Activated T-helper 17 cell treated with anti-CD3 and anti-CD28 coated beads, Interleukin-2, amount 50 U/mL, for 72 hours (primary cell): ENCODE data around the gene ZNF804A. TPM values are rescaled to one million over a fixed set of nuclear protein-coding genes. Genes with fewer than 3 reads are reported as not detected.

Source experiments
- ATAC-seq: fragments of 150-1000 bp; cut with Tn5 transposase; replicated peaks from 2 replicates; pipeline ENCODE4 v1.10.0; 2021; ENCODE audit warnings: mild to moderate bottlenecking, moderate library complexity
- H3K27ac Mint-ChIP-seq: one replicate; pipeline ENCODE4 v1.8.0; 2022; ENCODE audit warnings: mixed read lengths
- H3K27me3 Mint-ChIP-seq: one replicate; pipeline ENCODE4 v1.8.0; 2022; ENCODE audit warnings: mixed read lengths
- H3K36me3 Mint-ChIP-seq: one replicate; pipeline ENCODE4 v1.8.0; 2022; ENCODE audit warnings: low read depth, mild to moderate bottlenecking, mixed read lengths
- H3K4me1 Mint-ChIP-seq: one replicate; pipeline ENCODE4 v1.8.0; 2022; ENCODE audit warnings: mixed read lengths
- H3K4me3 Mint-ChIP-seq: one replicate; pipeline ENCODE4 v1.8.0; 2022; ENCODE audit warnings: mild to moderate bottlenecking, mixed read lengths
- H3K9me3 Mint-ChIP-seq: one replicate; pipeline ENCODE4 v1.8.0; 2022; ENCODE audit warnings: mixed read lengths
- total RNA-seq, 2 donors: library from RNA; stranded (reverse); gene quantifications; one replicate each; pipeline ENCODE4 v1.2.3, GENCODE V29; 2022

The ZNF804A gene
- total RNA-seq, 2 donors from 2014 or later, result not detected

DNA sequence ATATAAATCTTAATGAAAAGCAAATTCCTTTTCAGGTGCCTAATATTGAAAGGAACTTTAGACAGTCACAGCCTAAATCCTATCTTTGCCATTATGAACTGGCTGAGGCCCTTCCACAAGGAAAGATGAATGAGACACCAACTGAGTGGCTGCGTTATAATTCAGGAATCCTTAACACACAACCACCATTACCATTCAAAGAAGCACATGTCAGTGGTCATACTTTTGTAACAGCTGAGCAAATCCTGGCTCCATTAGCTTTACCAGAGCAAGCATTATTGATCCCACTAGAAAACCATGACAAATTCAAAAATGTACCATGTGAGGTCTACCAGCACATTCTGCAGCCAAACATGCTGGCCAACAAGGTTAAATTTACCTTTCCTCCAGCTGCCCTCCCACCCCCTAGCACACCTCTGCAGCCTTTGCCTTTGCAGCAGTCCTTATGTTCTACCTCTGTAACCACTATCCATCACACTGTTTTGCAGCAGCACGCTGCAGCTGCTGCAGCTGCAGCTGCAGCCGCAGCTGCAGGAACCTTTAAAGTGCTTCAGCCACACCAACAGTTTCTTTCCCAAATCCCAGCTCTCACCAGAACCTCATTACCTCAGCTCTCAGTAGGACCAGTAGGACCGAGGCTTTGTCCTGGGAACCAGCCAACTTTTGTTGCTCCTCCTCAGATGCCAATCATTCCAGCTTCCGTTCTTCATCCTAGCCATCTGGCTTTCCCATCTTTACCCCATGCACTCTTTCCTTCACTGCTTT, 340.1 kb downstream of the ZNF804A start:
- no peak for ATAC-seq
- Mint-ChIP-seq H3K4me1 (no peaks in the 10 kb centered on the region), H3K4me3 (no peak overlapping the region), H3K9me3 (peaks cover 9% of the 10 kb centered on the region), H3K36me3 (no peaks in the 10 kb centered on the region), H3K27me3 (no peaks in the 10 kb centered on the region), H3K27ac (no peak overlapping the region)

DNA sequence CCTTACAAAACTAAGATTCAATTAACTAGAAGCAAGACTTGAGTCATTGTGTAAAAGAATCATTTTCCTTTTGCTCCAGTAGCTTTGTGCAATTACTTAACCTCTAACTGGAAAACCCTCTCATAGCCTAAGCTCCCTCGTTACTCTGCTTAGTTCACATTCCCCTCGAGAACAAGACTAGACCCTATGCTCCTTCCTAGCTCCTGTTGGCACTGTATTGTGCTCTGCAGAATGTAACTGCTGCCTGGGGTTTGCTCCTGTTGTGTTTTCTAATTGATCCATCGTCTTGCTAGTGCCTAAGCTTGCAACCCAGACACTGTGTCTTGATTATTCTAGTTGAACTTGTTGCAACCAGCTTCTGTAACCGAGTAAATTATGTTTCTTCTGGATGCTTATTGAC, 347.0 kb downstream of the ZNF804A start:
- H3K27ac Mint-ChIP-seq, result no peak overlapping the region
- no peaks in the 10 kb centered on the region for H3K4me1 Mint-ChIP-seq
- ATAC-seq, result no peak
- no peaks in the 10 kb centered on the region for H3K27me3 Mint-ChIP-seq
- no peak overlapping the region for H3K4me3 Mint-ChIP-seq
- peaks cover 8% of the 10 kb centered on the region for H3K9me3 Mint-ChIP-seq
- H3K36me3 Mint-ChIP-seq, result no peaks in the 10 kb centered on the region

DNA sequence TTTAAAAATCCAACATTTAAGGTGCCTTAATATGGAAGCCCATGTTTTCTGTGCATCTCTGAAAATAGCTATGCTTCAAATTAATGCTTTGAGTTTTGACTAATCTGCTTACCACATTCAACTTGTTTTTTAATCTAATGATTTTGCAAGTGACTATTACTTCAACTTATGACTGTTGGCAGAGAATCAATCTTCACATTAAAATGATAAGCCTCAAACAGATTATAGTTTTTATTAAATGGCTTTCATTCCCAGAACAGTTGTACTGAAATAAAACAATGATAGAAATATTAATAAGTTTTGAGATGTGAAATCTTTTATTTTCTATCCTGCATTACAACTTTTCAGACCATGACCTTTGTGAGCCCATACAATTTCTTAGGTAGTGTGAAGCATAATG, 347.5 kb downstream of the ZNF804A start:
- Mint-ChIP-seq H3K9me3 (peaks cover 8% of the 10 kb centered on the region), H3K27ac (no peak overlapping the region), H3K27me3 (no peaks in the 10 kb centered on the region), H3K4me1 (no peaks in the 10 kb centered on the region), H3K36me3 (no peaks in the 10 kb centered on the region), H3K4me3 (no peak overlapping the region)
- ATAC-seq, result no peak

DNA sequence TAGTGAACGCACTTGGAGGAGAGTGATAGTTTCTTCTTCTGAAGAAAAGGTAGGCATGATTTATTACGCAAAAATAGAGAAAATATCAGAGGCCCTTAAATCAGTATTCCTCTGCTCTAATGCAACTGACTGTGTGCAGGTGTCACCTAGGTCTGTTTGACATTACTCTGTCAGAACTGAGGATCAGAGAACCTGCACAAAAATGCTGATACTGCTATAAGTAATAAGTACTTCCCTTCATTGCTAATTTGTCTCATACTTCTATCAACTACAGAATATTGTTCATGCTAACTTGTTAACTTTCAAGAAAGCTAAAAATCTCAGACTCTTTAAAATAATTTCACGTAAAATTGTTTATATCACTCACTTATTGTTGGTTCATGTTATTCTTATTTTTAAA, 358.5 kb downstream of the ZNF804A start:
- no peaks in the 10 kb centered on the region for H3K4me1 Mint-ChIP-seq
- ATAC-seq, result no peak
- no peak overlapping the region for H3K27ac Mint-ChIP-seq
- H3K36me3 Mint-ChIP-seq, result no peaks in the 10 kb centered on the region
- H3K27me3 Mint-ChIP-seq, result no peaks in the 10 kb centered on the region
- peaks cover 5% of the 10 kb centered on the region for H3K9me3 Mint-ChIP-seq
- H3K4me3 Mint-ChIP-seq, result no peak overlapping the region

DNA sequence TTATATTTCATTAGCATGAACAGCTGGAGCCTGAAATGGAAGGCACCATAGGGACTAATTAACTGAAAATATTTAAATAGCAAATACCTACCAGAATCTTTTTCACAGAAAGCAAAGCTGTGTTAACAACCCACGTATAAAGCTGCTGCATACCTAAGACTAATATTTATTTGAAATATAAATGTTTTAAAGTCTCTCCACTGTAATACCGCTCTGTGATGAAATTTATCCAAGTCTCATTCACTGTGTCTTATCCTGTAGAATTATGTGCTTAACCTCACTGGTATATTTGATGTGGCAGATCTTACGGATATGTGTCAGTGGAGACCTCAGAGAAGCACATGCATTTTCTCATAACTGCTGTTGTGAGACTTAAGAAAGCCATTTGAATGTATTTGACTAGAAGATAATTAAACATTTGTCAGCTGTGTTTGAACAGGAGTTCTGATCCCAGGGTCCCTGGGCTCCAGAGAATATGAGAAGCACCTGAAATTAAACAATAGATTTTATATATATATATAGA, 373.3 kb downstream of the ZNF804A start:
- H3K9me3 Mint-ChIP-seq, result peaks cover 4% of the 10 kb centered on the region

More for the DNA sequence above, 373.3 kb downstream of the ZNF804A start:
- Mint-ChIP-seq H3K27me3 (no peaks in the 10 kb centered on the region), H3K4me3 (no peak overlapping the region), H3K4me1 (no peaks in the 10 kb centered on the region), H3K27ac (no peak overlapping the region), H3K36me3 (no peaks in the 10 kb centered on the region)
- ATAC-seq, result no peak
